Aorta (tissue), 5 donors: Measurements from ENCODE around the gene HSDL1. TPM values are rescaled to one million over a fixed set of nuclear protein-coding genes. Genes with fewer than 3 reads are reported as not detected.
A peak's percentile ranks its signal among the peaks of the same experiment; 100 is the strongest.

Experiments
- ATAC-seq: fragments of 200-7000 bp; cut with Tn5 transposase; one replicate; pipeline ENCODE4 v1.9.1; 2022; ENCODE audit warnings: moderate library complexity; ENCODE audit not compliant: low FRiP score
- DNase-seq, 2 donors: peaks; one replicate each; pipeline ENCODE4 v3.0.0-alpha.2; 2020
- H3K27ac ChIP-seq, 2 donors: one replicate each; pipeline ENCODE4 v1.5.1; 2013; ENCODE audit warnings: low read length in 2 of 2, mild to moderate bottlenecking in 2 of 2, moderate library complexity in 2 of 2, control low read depth in 1 of 2, inconsistent platforms in 1 of 2, low read depth in 1 of 2
- H3K27me3 ChIP-seq, 2 donors: one replicate each; pipeline ENCODE4 v1.6.1; 2013; ENCODE audit warnings: control low read depth in 1 of 2, low read length in 1 of 2, mild to moderate bottlenecking in 1 of 2, moderate library complexity in 1 of 2; ENCODE audit not compliant: insufficient read depth in 2 of 2, control insufficient read depth in 1 of 2
- H3K36me3 ChIP-seq, 2 donors: one replicate each; pipeline ENCODE4 v1.6.1; 2013; ENCODE audit warnings: control low read depth in 1 of 2, low read length in 1 of 2, mild to moderate bottlenecking in 1 of 2; ENCODE audit not compliant: insufficient read depth in 2 of 2, control insufficient read depth in 1 of 2
- H3K4me1 ChIP-seq, 2 donors: one replicate each; pipeline ENCODE4 v1.6.1; 2013; ENCODE audit warnings: low read length in 2 of 2, control low read depth in 1 of 2, mild to moderate bottlenecking in 1 of 2, moderate library complexity in 1 of 2; ENCODE audit not compliant: insufficient read depth in 2 of 2, control insufficient read depth in 1 of 2
- H3K4me3 ChIP-seq, 2 donors: one replicate each; pipeline ENCODE4 v1.5.1; 2013; ENCODE audit warnings: low read length in 2 of 2, control low read depth in 1 of 2, mild to moderate bottlenecking in 1 of 2
- H3K9me3 ChIP-seq: one replicate; pipeline ENCODE4 v1.6.1; 2013; ENCODE audit warnings: mild to moderate bottlenecking, low read length; ENCODE audit not compliant: control insufficient read depth
- WGBS, 2 donors: extraction: QIAGEN DNeasy Blood & Tissue Kit; methylation state at CpG; one replicate each; pipeline ENCODE4 v1.1.7; 2013; 5-methylcytosine and 5-hydroxymethylcytosine counted together
- intact Hi-C, 2 donors: fragments of 100-400 bp; cut with DNase I; formaldehyde crosslinking; loops; one replicate each; pipeline versions ENCODE4 v1.14.2 to v1.15.0; 2022
- polyA plus RNA-seq, 2 donors: library from polyadenylated mRNA; stranded (reverse); fragments of 200-250 nt; gene quantifications; one replicate each; pipeline ENCODE4 v1.2.3, GENCODE V29; 2013
- total RNA-seq, 2 donors: library from RNA; stranded (reverse); fragmentation: NEBNext Ultra II Directional; extraction: Animal tissue kit (Norgen Biotek cat#: 25700); gene quantifications; one replicate each; pipeline ENCODE4 v1.2.1, GENCODE V29; 2021
- donor health status: healthy with polysubstance abuse.
- donor health status: Bipolar disorder and iron deficiency.
- donor health status: DM: no; HTN: no; CAD: no.
- donor health status: DM: no; HTN: no; CAD: no.
- donor health status: DM: yes; HTN: yes; CAD: no.

The HSDL1 gene
- total and polyA plus RNA-seq, 4 donors = 11.4 to 20.5 (median 16.8) TPM

- peaks cover 0 to 7% of the 10 kb centered on the region in 2 donors for H3K36me3 ChIP-seq
These were observed 39.1 kb upstream of the HSDL1 start for GRCh38 chr16:84183911-84184591.

GRCh38 chr16:84183572-84183875, 38.5 kb upstream of the HSDL1 start:
- peak; percentile 10 to 48 for DNase-seq
- no peaks in the 10 kb centered on the region for H3K9me3 ChIP-seq
- no peak for ATAC-seq
- peaks cover 0 to 7% of the 10 kb centered on the region in 2 donors for H3K36me3 ChIP-seq
- H3K4me1 ChIP-seq = no peaks in the 10 kb centered on the region
- no peak overlapping the region for H3K27ac ChIP-seq
- 91 to 92% methylated on average over 5 of the region's 5 CpGs for WGBS, 2 donors
- no peak overlapping the region for H3K4me3 ChIP-seq
- H3K27me3 ChIP-seq = no peaks in the 10 kb centered on the region
- intact Hi-C loops = loop anchor here (5.0 to 10.0 kb wide), 2 partner anchors 216 to 219 kb away; partner anchors contain the start of gene NECAB2 (in 2 of the 2)

More at GRCh38 chr16:84183911-84184591, 39.1 kb upstream of the HSDL1 start:
- DNase-seq (peak; percentile 16 to 58), ATAC-seq (no peak)
- Histone ChIP-seq H3K4me1 (no peaks in the 10 kb centered on the region), H3K4me3 (no peak overlapping the region), H3K27ac (no peak overlapping the region), H3K9me3 (no peaks in the 10 kb centered on the region), H3K27me3 (no peaks in the 10 kb centered on the region)
- WGBS, 2 donors = 85 to 86% methylated on average over 11 of the region's 11 CpGs
- intact Hi-C loops = loop anchor here (5.0 to 10.0 kb wide), 2 partner anchors 217 to 219 kb away; partner anchors contain the start of gene NECAB2 (in 2 of the 2)

- ATAC-seq (no peak), DNase-seq (peak in 1 of 2 donors; percentile 40)
- Histone ChIP-seq H3K27me3 (no peaks in the 10 kb centered on the region), H3K4me3 (no peak overlapping the region), H3K27ac (no peak overlapping the region), H3K4me1 (no peaks in the 10 kb centered on the region), H3K36me3 (peaks cover 0 to 7% of the 10 kb centered on the region in 2 donors), H3K9me3 (no peaks in the 10 kb centered on the region)
- intact Hi-C loops = loop anchor here (5.0 to 10.0 kb wide), 2 partner anchors 216 to 218 kb away; partner anchors contain the start of gene NECAB2 (in 2 of the 2)
- WGBS, 2 donors = 95 to 98% methylated on average over 26 of the region's 26 CpGs
These were observed 37.9 kb upstream of the HSDL1 start for GRCh38 chr16:84182680-84183571.

- no peak overlapping the region for H3K4me3 ChIP-seq
- intact Hi-C loops = loop anchor here (5.0 to 10.0 kb wide), 2 partner anchors 215 to 217 kb away; partner anchors contain the start of gene NECAB2 (in 2 of the 2)
- DNase-seq = peak; percentile 30 to 65
- H3K9me3 ChIP-seq = no peaks in the 10 kb centered on the region
- peaks cover 0 to 7% of the 10 kb centered on the region in 2 donors for H3K36me3 ChIP-seq
- ATAC-seq = no peak
- H3K4me1 ChIP-seq = no peaks in the 10 kb centered on the region
- H3K27ac ChIP-seq = no peak overlapping the region
- WGBS, 2 donors = 96 to 97% methylated on average over 18 of the region's 18 CpGs
- no peaks in the 10 kb centered on the region for H3K27me3 ChIP-seq
These were observed 37.1 kb upstream of the HSDL1 start for GRCh38 chr16:84182104-84182503.

GRCh38 chr16:84181144-84181915, 36.4 kb upstream of the HSDL1 start:
- Histone ChIP-seq H3K9me3 (no peaks in the 10 kb centered on the region), H3K36me3 (peaks cover 0 to 7% of the 10 kb centered on the region in 2 donors), H3K27me3 (no peaks in the 10 kb centered on the region), H3K27ac (no peak overlapping the region), H3K4me1 (no peaks in the 10 kb centered on the region), H3K4me3 (no peak overlapping the region)
- ATAC-seq = no peak
- WGBS, 2 donors = 88 to 93% methylated on average over 41 of the region's 41 CpGs
- peak; percentile 31 to 63 for DNase-seq
- intact Hi-C loops = loop anchor here (5.0 to 10.0 kb wide), 2 partner anchors 214 to 217 kb away; partner anchors contain the start of gene NECAB2 (in 2 of the 2)

GRCh38 chr16:84180519-84181140, 35.7 kb upstream of the HSDL1 start:
- H3K4me1 ChIP-seq = no peaks in the 10 kb centered on the region
- WGBS, 2 donors = 80 to 86% methylated on average over 18 to 21 of the region's 21 CpGs
- no peaks in the 10 kb centered on the region for H3K27me3 ChIP-seq
- intact Hi-C loops = loop anchor here (5.0 to 10.0 kb wide), 2 partner anchors 213 to 216 kb away; partner anchors contain the start of gene NECAB2 (in 2 of the 2)
- no peak overlapping the region for H3K4me3 ChIP-seq
- peak; percentile 29 to 75 for DNase-seq
- H3K36me3 ChIP-seq = peaks cover 0 to 7% of the 10 kb centered on the region in 2 donors
- no peak overlapping the region for H3K27ac ChIP-seq
- no peaks in the 10 kb centered on the region for H3K9me3 ChIP-seq
- no peak for ATAC-seq

GRCh38 chr16:84179612-84180320, 34.8 kb upstream of the HSDL1 start:
- intact Hi-C loops = loop anchor here (5.0 to 10.0 kb wide), 2 partner anchors 212 to 215 kb away; partner anchors contain the start of gene NECAB2 (in 2 of the 2)
- ATAC-seq (no peak), DNase-seq (peak; percentile 46 to 67)
- 91 to 92% methylated on average over 30 to 33 of the region's 33 CpGs for WGBS, 2 donors
- no peaks in the 10 kb centered on the region for H3K27me3 ChIP-seq
- H3K36me3 ChIP-seq = peaks cover 0 to 7% of the 10 kb centered on the region in 2 donors
- H3K27ac ChIP-seq = no peak overlapping the region
- no peaks in the 10 kb centered on the region for H3K9me3 ChIP-seq
- H3K4me3 ChIP-seq = no peak overlapping the region
- H3K4me1 ChIP-seq = no peaks in the 10 kb centered on the region
